ENCODE data around the gene AURKAIP1. TPM values are rescaled to one million over a fixed set of nuclear protein-coding genes. Genes with fewer than 3 reads are reported as not detected.

AURKAIP1 gene
- total and polyA plus RNA-seq, 2 of the 4 experiments (the other 2 are of a cell fraction): 45.7 to 107 TPM

- BruUV-seq (replicated peaks): no TSS peak
These were observed 13.1 kb upstream of the AURKAIP1 start for GRCh38 chr1:1388078-1388472.

More at GRCh38 chr1:1388078-1388472, 13.1 kb upstream of the AURKAIP1 start:
- Histone ChIP-seq H4K8ac (ENCODE audit: low read depth in 2 of 2, low read length in 2 of 2) (no peak overlapping the region), H3K4ac (ENCODE audit: low read depth, low read length) (no peak overlapping the region), H2BK20ac (ENCODE audit: low read depth, low read length) (no peak overlapping the region), H2AK9ac (replicated peaks; ENCODE audit: low read depth, low read length, poor library complexity) (no peak overlapping the region), H3K36me3 (ENCODE audit: control insufficient read depth, insufficient read depth, low read length) (peaks cover 68% of the 10 kb centered on the region), H3K56ac (ENCODE audit: extremely low read depth, insufficient read depth, low read length) (no peak overlapping the region), H4K5ac (ENCODE audit: low read depth, low read length) (no peak overlapping the region), H3K79me1 (ENCODE audit: low read depth in 1 of 2, low read length in 2 of 2) (peaks cover 12 to 40% of the 10 kb centered on the region in 2 experiments), H3K4me2 (ENCODE audit: low read depth, low read length) (no peak overlapping the region), H4K20me1 (ENCODE audit: insufficient read depth, low read length) (peaks cover 16% of the 10 kb centered on the region; the same call in 1 of the 2 replicates), H2BK15ac (ENCODE audit: low read depth, low read length) (no peak overlapping the region), H2BK120ac (ENCODE audit: low read depth, low read length) (no peak overlapping the region), H2AK5ac (ENCODE audit: low read depth, low read length) (no peak overlapping the region), H3K27ac (ENCODE audit: insufficient read depth, low read length) (no peak overlapping the region), H2AFZ (replicated peaks; ENCODE audit: low read length, poor library complexity) (no peak overlapping the region), H4K91ac (ENCODE audit: insufficient read depth, low read depth, low read length) (no peak overlapping the region), H3K23ac (ENCODE audit: low read depth, low read length) (no peak overlapping the region), H3K4me3 (ENCODE audit: insufficient read depth, low read depth, low read length) (no peak overlapping the region), H3K18ac (ENCODE audit: low read depth, low read length) (no peak overlapping the region), H3K27me3 (ENCODE audit: control insufficient read depth, insufficient read depth, low read length) (no peaks in the 10 kb centered on the region), H3K9ac (ENCODE audit: low read depth, low read length) (no peak overlapping the region), H3K14ac (replicated peaks; ENCODE audit: low read depth, low read length) (no peak overlapping the region), H3K4me1 (ENCODE audit: control insufficient read depth, insufficient read depth, low read length) (no peaks in the 10 kb centered on the region), H2BK5ac (ENCODE audit: low read depth, low read length, poor library complexity, severe bottlenecking) (no peak overlapping the region), H3K9me1 (ENCODE audit: insufficient read depth, low read length) (no peaks in the 10 kb centered on the region; the same call in 1 of the 2 replicates), H3K9me3 (ENCODE audit: control insufficient read depth, insufficient read depth, low read length) (no peaks in the 10 kb centered on the region)
- in situ Hi-C loops (cut with MboI; ENCODE audit: low sequenced_read_pairs) (no loop called here), dilution Hi-C loops (cut with HindIII; ENCODE audit: low sequenced_read_pairs, unreplicated experiment) (no loop called here), intact Hi-C loops (cut with micrococcal nuclease) (no loop called here)
- ChIA-PET CTCF (interaction anchor here (1.3 kb wide), 1 partner anchor 11 kb away, joined by 3 read pairs; the partner anchor contains the start of gene CCNL2), POLR2A (ENCODE audit: unreplicated experiment) (no interaction called here)
- DNase-seq (no peak), ATAC-seq (ENCODE audit: low read depth) (no peak)
- no peak for TF ChIP-seq MAFK (IDR thresholded peaks at IDR 0.05; ENCODE audit: low read depth, low read length)
- no peak for TF ChIP-seq NFE2L2 (IDR thresholded peaks at IDR 0.05; ENCODE audit: low read depth, low read length)
- TF ChIP-seq RFX5 (IDR thresholded peaks at IDR 0.05; ENCODE audit: low read depth, low read length): no peak
- TF ChIP-seq USF2 (IDR thresholded peaks at IDR 0.05; ENCODE audit: low read depth, low read length): no peak
- no peak for TF ChIP-seq BHLHE40 (IDR thresholded peaks at IDR 0.05; ENCODE audit: low read depth, low read length)
- no peak for TF ChIP-seq CTCF (conservative IDR thresholded peaks at IDR 0.05; ENCODE audit: low read depth, low read length)
- no peak for TF ChIP-seq SMC3 (IDR thresholded peaks at IDR 0.05; ENCODE audit: low read depth, low read length)
- no peak for TF ChIP-seq RCOR1 (IDR thresholded peaks at IDR 0.05; ENCODE audit: insufficient replicate concordance, low read length)
- TF ChIP-seq ELK1 (IDR thresholded peaks at IDR 0.05; ENCODE audit: borderline replicate concordance, low read depth, low read length): no peak
- TF ChIP-seq POLR2A (IDR thresholded peaks at IDR 0.05; ENCODE audit: low read depth, low read length): no peak
- no peak for TF ChIP-seq MXI1 (IDR thresholded peaks at IDR 0.05; ENCODE audit: borderline replicate concordance, low read depth, low read length)
- no peak for TF ChIP-seq FOS (IDR thresholded peaks at IDR 0.05; ENCODE audit: low read depth, low read length)
- TF ChIP-seq MAZ (IDR thresholded peaks at IDR 0.05; ENCODE audit: borderline replicate concordance, low read depth, low read length): no peak
- TF ChIP-seq CEBPB (IDR thresholded peaks at IDR 0.05; ENCODE audit: low read depth, low read length): no peak
- no peak for TF ChIP-seq RAD21 (IDR thresholded peaks at IDR 0.05; ENCODE audit: low read length)
- 97% methylated on average over 5 of the region's 16 CpGs; no CpG with 5 or more reads in 1 of the 2 experiments for WGBS, 2 experiments (ENCODE audit: extremely low coverage in 2 of 2, insufficient read length in 1 of 2)
